ENCODE results near the gene TMEM8B.
A peak's percentile ranks its signal among the peaks of the same experiment; 100 is the strongest.

Gene TMEM8B

DNA sequence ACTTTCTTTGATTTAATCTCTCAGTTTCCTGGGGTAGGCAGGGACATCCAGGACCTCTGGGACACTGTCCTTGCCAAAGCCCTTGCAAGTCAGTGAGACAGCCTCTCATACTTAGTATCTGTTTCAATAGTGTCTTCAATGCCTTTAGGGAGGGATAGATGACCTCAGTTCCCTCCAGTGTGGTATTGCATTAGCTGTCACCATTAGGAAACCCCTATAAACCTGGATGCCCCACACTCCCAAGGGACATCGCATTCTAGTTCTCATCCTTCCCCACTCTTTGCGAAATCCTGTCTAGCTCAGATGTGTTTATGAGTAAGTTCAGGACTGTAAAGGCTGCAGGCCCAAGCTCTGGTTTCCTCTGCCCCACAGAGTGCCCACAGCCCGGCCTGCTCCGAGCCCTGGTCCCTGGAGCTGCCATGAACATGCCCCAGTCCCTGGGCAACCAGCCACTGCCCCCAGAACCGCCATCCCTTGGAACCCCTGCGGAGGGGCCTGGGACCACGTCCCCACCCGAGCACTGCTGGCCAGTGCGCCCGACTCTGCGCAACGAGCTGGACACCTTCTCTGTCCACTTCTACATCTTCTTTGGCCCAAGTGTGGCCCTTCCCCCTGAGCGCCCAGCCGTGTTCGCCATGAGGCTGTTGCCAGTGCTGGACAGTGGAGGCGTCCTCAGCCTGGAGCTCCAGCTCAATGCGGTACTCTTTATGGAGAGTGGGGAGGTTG is 13.2 kb downstream of the TMEM8B start:
- Mint-ChIP-seq H3K27me3 (no peaks in the 10 kb centered on the region), H3K9me3 (no peaks in the 10 kb centered on the region), H3K4me1 (ENCODE audit: low read depth) (peaks cover 28% of the 10 kb centered on the region), H3K4me3 (no peak overlapping the region), H3K27ac (no peak overlapping the region), H3K36me3 (ENCODE audit: low read depth) (no peaks in the 10 kb centered on the region)
- no peak for DNase-seq

DNA sequence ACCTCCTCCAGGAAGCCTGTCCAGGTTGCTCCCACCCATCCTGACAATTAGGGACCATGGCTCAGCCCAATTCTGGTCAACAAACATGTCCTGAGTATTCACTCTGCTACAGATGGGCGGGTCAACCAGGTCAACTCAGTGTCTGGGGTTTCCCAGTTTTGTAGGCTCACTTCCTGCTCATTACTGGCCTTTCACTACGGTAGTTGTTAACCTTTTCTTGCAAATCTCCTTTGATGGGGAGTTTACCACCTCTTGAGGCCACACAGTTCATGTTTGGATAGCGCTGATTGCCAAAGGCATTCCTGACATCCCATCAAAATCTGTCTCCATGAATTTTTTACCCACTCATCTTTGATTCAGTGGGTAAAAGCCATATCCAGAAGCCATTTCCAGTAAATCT is 13.8 kb downstream of the TMEM8B start:
- Mint-ChIP-seq H3K27ac (no peak overlapping the region), H3K4me1 (ENCODE audit: low read depth) (peaks cover 34% of the 10 kb centered on the region), H3K27me3 (no peaks in the 10 kb centered on the region), H3K9me3 (no peaks in the 10 kb centered on the region), H3K4me3 (no peak overlapping the region), H3K36me3 (ENCODE audit: low read depth) (no peaks in the 10 kb centered on the region)
- no peak for DNase-seq

DNA sequence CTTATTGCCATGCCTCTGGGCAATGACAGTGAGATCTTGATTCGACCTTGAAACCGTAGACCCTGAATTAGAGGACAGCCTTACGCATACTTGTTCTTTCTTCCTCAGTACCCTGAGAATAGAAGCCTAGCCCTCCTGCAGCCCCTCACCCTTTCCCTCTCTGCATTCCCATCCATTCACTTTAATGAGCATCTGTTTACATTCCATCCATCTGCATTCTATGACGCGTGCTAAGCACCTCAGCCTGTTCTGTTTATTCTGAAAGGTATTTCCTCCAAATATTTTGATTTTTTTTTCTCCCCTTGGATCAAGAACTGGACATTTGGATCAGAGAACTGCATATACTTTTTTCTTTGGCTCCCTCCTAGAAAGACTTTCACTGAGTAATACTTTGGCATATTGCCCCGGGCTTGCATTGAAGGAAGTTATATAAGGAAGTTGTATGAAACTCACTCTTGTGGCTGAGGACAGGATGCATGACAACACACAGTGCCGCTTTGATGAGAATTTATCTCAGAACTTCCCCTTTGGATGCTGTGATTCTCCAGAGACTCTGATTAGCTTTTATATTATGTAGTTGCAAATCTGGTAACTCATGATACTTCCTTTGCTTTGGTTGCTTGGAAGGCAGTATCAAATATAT is 15.7 kb downstream of the TMEM8B start:
- Mint-ChIP-seq H3K27me3 (no peaks in the 10 kb centered on the region), H3K27ac (no peak overlapping the region), H3K4me3 (no peak overlapping the region), H3K36me3 (ENCODE audit: low read depth) (no peaks in the 10 kb centered on the region), H3K9me3 (no peaks in the 10 kb centered on the region), H3K4me1 (ENCODE audit: low read depth) (peaks cover 40% of the 10 kb centered on the region)
- no peak for DNase-seq

DNA sequence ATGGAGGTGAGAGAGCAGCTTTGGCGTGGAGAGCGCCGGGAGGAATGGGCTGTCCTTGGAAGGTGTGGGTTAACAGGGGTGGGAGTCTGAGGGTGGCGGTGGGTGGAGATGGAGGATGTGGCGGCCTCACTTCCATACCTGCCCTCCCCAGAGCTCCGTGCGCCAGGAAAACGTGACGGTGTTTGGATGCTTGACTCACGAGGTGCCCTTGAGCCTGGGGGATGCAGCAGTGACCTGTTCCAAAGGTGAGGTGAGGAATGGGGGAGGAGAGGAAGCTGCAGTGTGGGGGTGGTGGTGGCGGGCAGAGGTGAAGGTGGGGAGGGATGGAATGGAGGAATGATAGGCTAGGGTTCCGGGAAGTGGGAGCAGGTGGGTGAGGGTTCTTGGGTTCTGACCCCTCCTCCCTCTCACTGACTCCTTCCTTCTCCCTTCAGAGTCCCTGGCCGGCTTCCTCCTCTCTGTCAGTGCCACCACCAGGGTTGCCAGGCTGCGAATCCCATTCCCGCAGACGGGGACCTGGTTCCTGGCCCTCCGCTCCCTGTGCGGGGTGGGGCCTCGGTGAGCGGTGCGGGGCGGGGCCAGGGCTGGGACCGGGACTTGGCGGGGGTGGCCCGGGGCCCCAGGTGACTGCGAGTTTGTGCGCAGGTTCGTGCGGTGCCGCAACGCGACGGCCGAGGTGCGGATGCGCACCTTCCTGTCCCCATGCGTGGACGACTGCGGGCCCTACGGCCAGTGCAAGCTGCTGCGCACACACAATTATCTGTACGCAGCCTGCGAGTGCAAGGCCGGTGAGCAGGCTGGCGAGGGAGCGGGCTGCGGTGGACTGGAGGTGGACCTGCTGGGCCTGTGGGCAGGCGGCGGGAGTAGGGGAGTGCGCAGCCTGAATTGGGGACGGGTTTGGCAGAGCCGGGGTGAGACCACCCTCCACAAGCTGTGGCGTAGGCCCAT is 17.1 kb downstream of the TMEM8B start:
- Mint-ChIP-seq H3K27me3 (no peaks in the 10 kb centered on the region), H3K4me1 (ENCODE audit: low read depth) (peaks cover 40% of the 10 kb centered on the region), H3K4me3 (no peak overlapping the region), H3K36me3 (ENCODE audit: low read depth) (no peaks in the 10 kb centered on the region), H3K27ac (no peak overlapping the region), H3K9me3 (no peaks in the 10 kb centered on the region)
- no peak for DNase-seq

DNA sequence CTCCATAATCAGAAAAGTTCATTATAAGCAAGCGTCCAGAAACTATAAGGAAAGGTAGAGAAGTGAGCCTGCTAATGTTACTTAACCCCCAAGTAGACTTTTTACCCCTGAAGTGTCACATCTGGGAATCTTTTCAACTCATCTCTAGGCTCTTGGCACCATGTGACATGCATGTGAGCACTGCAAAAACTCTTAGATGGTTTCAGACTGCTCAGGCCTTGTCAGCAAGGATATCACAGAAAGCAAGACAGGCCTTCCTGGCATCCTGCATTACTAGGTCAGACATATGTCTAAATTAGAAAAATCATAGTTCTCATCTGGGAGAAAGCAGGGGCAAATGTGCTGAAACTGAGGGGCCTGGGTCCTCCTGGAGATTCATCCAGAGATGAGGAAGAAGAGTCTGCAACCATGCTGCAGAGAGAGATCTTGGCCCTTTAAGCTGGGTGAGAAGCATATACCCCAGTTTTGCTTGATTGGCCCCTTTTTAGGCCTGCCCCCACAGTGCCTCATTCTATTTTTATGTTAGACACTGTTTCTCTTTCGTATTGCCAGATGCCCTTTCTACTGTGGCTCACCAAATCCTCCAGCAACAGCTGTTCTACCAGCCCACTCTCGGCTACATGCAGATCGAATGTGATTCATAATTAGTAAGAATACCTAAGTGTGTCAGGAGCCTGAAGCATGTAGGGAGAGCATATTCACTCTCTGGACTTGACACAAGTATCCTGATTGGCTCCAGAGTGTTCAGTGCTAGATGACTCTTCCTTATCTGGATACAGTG is 19.0 kb downstream of the TMEM8B start:
- H3K27me3 Mint-ChIP-seq, result no peaks in the 10 kb centered on the region
- H3K4me3 Mint-ChIP-seq, result no peak overlapping the region
- peak overlapping the region; percentile 24 for H3K27ac Mint-ChIP-seq
- H3K36me3 Mint-ChIP-seq (ENCODE audit: low read depth), result no peaks in the 10 kb centered on the region
- H3K4me1 Mint-ChIP-seq (ENCODE audit: low read depth), result peaks cover 38% of the 10 kb centered on the region
- H3K9me3 Mint-ChIP-seq, result no peaks in the 10 kb centered on the region
- no peak for DNase-seq

DNA sequence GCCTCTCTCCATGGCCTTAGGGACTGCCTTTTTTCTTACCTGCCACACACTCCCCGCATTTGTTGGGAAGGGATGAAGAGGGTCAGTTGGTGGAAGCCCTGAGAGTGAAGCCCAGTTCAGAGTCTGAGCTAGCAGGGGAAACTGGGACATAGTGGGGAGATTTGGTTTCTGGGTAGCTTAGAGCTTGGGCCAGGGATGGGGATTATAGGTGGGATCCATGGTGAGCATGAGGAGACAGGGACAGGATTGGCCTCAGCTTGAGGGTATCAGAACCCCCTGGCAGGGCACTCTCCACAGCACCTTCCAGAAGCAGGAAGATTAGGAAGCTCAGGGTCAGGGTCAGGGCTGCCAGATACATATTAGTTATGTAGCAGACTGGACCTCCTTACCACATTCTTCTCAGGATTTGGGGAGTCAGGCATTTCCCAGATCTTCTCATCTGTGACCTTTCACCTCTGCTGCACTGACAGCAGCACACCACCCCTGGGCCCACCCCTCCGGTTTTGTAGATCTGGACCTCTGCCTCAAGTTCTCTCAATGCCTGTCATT is 23.3 kb downstream of the TMEM8B start:
- H3K27ac Mint-ChIP-seq, result no peak overlapping the region
- H3K4me1 Mint-ChIP-seq (ENCODE audit: low read depth), result peaks cover 11% of the 10 kb centered on the region

DNA sequence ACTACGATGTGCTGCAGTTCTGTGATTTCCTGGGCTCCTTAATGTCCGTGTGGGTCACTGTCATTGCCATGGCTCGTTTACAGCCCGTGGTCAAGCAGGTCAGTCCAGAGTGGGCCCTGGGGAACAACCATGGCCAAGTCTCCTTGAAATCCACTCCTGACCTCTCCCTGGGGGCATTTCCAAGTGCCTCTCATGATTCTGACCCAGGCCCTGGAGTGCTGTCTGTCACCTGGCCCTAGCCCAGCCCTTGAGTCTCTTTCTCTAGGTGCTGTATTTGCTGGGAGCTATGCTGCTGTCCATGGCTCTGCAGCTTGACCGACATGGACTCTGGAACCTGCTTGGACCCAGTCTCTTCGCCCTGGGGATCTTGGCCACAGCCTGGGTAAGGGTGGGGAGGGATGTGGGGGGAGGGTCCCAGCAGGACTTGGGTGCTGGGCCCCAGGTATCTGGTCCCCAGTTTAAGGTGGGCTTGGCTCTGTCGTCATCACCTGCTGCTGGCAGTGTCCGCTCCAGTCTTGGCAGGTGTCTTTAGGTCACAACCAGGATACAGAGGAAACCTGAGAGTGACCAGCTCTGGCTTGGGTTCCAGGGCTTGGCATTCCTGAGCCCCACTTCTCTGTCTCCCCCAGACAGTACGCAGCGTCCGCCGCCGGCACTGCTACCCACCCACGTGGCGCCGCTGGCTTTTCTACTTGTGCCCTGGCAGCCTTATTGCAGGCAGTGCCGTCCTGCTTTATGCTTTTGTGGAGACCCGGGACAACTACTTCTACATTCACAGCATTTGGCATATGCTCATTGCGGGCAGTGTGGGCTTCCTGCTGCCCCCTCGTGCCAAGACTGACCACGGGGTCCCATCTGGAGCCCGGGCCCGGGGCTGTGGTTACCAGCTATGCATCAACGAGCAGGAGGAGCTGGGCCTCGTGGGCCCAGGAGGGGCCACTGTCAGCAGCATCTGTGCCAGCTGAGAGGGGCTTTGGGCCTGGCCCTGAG is 24.1 kb downstream of the TMEM8B start:
- H3K36me3 Mint-ChIP-seq (ENCODE audit: low read depth), result no peaks in the 10 kb centered on the region
- no peaks in the 10 kb centered on the region for H3K27me3 Mint-ChIP-seq
- H3K27ac Mint-ChIP-seq, result no peak overlapping the region
- H3K9me3 Mint-ChIP-seq, result no peaks in the 10 kb centered on the region
- H3K4me3 Mint-ChIP-seq, result no peak overlapping the region
- no peak for DNase-seq
- peaks cover 3% of the 10 kb centered on the region for H3K4me1 Mint-ChIP-seq (ENCODE audit: low read depth)

More for the DNA sequence above, 23.3 kb downstream of the TMEM8B start:
- Mint-ChIP-seq H3K9me3 (no peaks in the 10 kb centered on the region), H3K36me3 (ENCODE audit: low read depth) (no peaks in the 10 kb centered on the region), H3K4me3 (no peak overlapping the region), H3K27me3 (no peaks in the 10 kb centered on the region)
- no peak for DNase-seq

DNA sequence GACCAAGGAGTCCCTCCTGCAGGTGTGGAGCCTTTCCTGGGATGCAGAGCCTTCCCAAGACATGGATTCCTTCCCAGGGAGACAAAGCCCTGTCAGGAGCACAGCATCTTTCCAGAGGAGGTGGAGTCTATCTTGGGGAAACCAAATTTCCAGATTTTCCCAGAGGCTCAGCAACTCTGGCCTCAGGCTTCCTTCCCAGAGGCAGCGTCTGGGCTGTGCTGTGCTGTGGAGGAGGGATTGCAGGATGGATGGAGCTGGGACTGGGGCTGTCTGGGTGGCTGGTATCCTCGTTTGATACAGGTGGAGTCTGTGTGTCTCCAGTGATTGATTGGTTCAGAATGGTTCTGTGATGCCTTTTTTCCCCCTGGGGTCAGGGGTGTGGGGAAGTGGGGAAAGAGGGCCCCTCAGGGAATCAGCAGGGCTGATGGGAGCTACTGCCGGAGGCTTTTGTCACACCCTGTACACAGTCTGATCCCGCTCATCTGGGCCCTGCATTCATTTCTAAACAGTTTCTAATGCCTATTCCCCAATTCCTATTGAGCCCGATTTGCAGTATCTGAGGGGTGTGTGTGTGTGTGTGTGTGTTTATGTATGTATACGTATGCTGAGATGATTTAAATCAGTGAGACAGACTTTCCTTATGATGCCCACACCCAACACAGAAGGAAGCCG is 25.2 kb downstream of the TMEM8B start:
- Mint-ChIP-seq H3K9me3 (no peaks in the 10 kb centered on the region), H3K27me3 (no peaks in the 10 kb centered on the region), H3K36me3 (ENCODE audit: low read depth) (no peaks in the 10 kb centered on the region), H3K4me1 (ENCODE audit: low read depth) (no peaks in the 10 kb centered on the region), H3K4me3 (no peak overlapping the region), H3K27ac (no peak overlapping the region)
- DNase-seq, result no peak

DNA sequence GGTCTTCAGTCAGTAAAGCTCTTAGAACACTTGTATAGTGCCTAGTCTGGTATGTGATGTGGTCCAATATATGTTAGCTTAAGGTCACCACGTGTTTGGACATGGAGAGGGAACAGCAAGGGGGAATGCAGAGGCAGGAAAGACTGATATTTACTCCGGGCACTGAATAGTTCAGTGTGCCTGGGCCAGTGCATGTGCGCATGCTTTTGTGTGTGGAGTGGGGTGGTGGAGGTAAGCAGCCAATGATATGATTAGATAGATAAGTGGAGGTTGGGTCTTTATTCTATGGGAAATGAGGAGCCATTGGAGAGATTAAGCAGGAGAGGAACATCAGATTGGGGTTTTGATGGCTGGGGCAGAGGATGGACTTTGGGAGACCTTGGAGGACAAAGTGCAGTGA is 27.2 kb downstream of the TMEM8B start:
- no peaks in the 10 kb centered on the region for H3K4me1 Mint-ChIP-seq (ENCODE audit: low read depth)
- H3K9me3 Mint-ChIP-seq, result no peaks in the 10 kb centered on the region
- H3K27me3 Mint-ChIP-seq, result peaks cover 2% of the 10 kb centered on the region
- no peak overlapping the region for H3K27ac Mint-ChIP-seq
- H3K4me3 Mint-ChIP-seq, result no peak overlapping the region
- H3K36me3 Mint-ChIP-seq (ENCODE audit: low read depth), result no peaks in the 10 kb centered on the region
- DNase-seq, result no peak

DNA sequence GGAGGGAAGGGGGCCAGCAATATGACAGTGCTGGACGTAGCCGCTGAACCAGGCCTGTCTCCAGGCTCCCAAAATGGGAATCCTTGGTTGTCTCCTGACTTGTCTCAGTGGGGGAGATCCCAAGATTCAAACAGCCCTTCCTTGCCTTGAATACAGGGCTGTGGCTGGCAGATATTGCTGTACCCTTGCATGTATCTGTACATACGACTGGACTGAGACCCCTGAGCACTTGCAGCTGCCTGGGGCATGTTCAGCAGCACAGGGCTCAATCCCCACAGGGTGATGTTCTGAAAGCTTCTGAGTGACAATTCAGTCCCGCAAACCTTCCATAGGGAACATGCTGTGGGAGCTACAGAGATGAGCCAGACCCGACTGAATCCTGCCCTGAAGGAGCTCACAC is 27.9 kb downstream of the TMEM8B start:
- no peaks in the 10 kb centered on the region for H3K9me3 Mint-ChIP-seq
- H3K4me3 Mint-ChIP-seq, result no peak overlapping the region
- no peaks in the 10 kb centered on the region for H3K4me1 Mint-ChIP-seq (ENCODE audit: low read depth)
- peaks cover 6% of the 10 kb centered on the region for H3K27me3 Mint-ChIP-seq
- H3K36me3 Mint-ChIP-seq (ENCODE audit: low read depth), result no peaks in the 10 kb centered on the region
- H3K27ac Mint-ChIP-seq, result no peak overlapping the region
- DNase-seq, result no peak

DNA sequence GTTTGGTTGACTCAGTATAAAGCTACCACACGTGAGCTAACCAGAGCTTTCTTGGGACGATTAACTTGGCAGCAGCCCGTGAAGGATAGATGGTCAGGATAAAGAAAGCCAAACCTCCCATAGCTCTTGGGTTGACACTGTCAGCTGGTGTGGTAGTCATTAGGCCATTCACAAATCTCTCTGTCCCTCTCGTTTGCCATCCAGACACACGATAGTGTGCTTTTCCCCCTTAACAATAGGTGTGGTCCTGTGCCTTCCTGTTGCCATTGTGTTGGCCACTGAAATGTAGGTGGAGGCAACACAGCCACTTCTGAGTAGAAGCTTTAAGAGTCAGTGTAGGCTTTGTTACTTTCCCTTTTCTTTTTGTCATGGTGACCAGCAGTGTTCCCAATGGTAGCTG is 29.4 kb downstream of the TMEM8B start:
- peaks cover 13% of the 10 kb centered on the region for H3K27me3 Mint-ChIP-seq
- DNase-seq, result no peak
- H3K36me3 Mint-ChIP-seq (ENCODE audit: low read depth), result no peaks in the 10 kb centered on the region
- no peak overlapping the region for H3K27ac Mint-ChIP-seq
- no peaks in the 10 kb centered on the region for H3K9me3 Mint-ChIP-seq
- no peaks in the 10 kb centered on the region for H3K4me1 Mint-ChIP-seq (ENCODE audit: low read depth)
- H3K4me3 Mint-ChIP-seq, result no peak overlapping the region

DNA sequence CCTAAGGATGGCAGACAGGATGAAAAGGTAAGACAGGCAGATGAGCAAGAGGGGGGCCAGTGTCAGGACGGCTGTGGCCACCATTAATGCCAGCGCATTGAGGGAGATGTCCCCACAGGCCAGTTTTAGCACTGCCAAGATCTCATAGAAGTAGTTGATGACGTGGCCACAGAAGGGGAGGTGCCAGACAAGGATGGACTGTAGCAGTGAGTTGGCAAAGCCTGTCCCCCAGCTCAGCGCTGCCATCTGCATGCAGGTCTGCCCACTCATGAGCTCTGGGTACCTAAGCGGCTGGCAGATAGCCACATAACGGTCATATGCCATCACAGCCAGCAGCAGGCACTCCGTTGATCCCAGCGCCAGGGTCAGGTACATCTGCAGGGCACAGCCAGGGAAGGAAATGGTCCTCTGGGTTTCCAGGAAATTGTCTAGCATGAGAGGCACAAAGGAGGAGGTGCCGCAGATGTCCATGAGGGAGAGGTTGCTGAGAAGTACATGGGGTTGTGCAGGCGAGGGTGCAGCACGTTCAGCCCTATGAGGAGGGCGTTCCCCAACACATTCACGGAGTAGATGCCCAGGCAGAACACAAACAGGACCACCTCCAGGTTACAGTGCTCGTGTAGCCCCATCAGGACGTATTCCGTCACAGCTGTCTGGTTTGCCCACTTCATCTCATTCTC is 30.4 kb downstream of the TMEM8B start:
- no peaks in the 10 kb centered on the region for H3K9me3 Mint-ChIP-seq
- peaks cover 15% of the 10 kb centered on the region for H3K27me3 Mint-ChIP-seq
- no peak overlapping the region for H3K27ac Mint-ChIP-seq
- no peaks in the 10 kb centered on the region for H3K36me3 Mint-ChIP-seq (ENCODE audit: low read depth)
- H3K4me3 Mint-ChIP-seq, result no peak overlapping the region
- no peak for DNase-seq
- H3K4me1 Mint-ChIP-seq (ENCODE audit: low read depth), result no peaks in the 10 kb centered on the region
